GM18502 (cell line): ENCODE results near the gene SCG3.

Source experiments
- ATAC-seq: cut with Tn5 transposase; IDR thresholded peaks from one replicate; pipeline ENCODE4 v1.9.1; 2021; ENCODE audit warnings: mild to moderate bottlenecking; ENCODE audit not compliant: unreplicated experiment, poor library complexity

The SCG3 gene

DNA sequence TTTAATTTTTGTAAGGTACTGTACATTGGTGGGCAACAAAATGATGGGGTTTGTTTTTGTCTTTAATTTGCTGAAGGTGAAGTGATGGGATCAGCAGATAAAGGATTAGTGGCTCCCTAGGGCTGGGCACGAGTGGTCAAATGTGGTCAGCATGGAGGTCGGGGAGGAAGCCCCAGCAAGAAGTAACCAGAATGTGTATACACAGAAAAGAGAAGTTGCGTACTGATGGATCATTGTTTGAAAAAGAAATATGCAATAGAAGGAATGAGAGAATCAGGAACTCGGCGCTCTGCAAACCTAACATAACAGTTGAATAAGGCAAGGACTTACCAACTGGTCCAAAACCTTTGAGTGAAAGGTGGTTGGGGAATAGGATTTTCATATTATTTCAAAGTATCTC lies 71.6 kb downstream of the SCG3 start:
- ATAC-seq = no peak

DNA sequence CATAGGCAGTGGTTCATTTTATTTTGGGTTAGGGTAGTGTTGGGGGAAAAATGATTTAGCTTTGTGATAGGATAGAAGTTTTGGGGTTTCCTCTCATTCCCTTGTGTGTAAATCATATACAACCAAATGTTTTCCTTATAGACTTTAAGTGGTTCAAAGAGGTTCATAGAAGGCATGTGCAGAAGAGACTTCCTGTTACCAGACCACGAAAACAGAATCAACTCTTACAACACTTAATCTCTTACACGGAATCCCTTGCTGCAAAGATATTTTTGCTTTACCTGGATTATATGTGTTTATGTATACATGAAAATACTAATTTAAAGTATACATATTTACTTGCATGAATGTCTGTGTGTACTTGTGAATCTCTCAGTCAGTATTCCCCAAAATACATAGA lies 73.0 kb downstream of the SCG3 start:
- ATAC-seq = no peak

DNA sequence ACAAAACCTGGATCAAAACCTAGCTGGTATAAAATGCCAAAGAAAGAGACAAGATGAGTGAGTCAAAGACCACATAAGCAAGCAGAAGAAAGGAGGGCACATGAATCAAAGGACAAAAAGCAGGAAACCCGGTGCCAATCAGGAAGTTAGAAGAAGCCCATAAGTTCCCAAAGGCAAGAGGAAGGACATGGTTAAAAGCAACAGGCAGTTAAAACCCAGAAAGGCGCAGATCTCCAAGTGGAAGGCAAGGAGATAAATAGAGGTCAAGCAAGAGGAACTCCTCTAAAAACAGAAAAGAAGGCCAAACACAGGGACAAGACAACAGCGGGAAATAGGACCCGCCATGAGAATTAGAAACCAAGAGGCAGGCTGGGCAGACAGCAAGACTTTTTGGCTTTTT lies 74.5 kb downstream of the SCG3 start:
- no peak for ATAC-seq

DNA sequence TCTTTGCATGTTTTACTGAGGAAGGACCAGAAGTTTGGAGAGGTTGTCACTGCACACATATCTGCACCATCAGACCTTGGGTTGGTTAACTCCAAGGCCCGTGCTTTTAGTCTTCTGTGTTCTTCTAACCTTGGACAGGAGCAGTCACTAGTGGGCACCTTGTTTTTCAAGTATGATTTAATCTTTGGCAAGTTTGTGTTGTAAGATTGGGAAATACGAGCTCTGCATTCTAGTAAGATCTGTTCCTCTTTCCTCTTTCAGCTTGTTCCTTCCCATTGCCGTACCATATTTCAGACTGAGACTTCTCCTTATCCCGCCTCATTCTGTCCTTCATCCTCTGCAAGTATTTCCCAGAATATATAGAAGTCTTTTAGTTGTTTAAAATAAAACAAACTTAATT lies 75.2 kb downstream of the SCG3 start:
- no peak for ATAC-seq

DNA sequence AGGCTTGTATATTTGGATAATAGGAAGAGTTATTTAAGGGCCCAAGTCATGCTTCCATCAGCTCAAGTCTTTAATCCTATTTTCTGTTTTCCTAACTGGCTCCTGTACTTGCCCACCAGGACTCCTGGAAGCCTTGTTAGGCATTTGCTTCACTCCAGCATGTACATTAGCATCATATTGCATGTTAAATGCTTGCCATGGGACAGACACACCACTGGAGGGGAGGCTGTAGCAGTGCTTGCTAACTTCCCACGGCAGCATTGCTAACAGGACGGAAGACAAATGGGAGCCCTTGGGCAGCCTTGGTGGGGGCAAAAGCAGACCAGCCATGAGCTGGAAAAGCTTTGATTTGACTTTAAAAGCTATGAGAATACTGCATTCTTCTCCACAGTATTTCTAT lies 76.1 kb downstream of the SCG3 start:
- ATAC-seq = no peak

DNA sequence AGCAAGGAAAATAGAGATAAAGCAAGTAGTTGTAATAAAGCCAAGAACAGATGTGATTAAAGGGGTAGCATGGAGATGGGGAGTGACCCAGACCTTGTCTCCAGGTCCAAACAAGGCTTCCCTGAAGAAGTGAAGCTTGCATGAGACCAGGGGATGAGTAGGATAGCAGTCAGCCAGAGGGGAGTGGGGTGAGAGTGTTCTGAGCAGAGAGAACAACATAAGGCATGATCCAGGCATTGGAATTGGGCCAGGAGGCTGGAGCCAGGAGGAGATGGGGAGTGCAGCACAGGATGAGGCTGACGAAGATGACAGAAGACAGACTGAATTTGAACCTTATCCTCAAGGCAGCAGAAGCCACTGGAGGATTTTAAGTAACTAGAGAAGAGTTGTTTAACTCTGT lies 77.3 kb downstream of the SCG3 start:
- ATAC-seq = no peak

DNA sequence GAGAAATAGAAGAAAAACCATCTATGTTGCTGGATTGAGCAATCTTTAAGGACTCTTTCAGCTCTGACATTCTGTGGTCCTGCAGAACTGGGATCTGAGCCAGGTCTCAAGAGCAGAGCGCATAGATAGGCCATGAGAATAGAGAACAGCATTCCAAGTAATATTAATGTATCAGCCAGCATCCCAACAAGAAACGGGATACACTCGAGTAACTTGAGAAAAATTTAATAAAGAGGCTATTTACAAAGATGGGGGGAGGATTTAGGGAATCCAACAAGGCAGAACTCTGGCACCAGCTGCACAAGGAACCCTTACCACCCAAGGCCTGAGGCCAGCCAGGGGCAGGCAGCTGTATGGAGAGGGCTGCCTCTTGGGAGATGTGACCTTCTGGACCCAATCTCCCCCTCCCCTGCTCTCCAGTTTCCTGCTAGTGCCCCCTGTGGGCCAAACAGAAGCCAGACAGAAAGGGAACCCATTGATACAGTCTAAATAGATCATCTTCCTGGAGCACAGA lies 78.3 kb downstream of the SCG3 start:
- no peak for ATAC-seq

DNA sequence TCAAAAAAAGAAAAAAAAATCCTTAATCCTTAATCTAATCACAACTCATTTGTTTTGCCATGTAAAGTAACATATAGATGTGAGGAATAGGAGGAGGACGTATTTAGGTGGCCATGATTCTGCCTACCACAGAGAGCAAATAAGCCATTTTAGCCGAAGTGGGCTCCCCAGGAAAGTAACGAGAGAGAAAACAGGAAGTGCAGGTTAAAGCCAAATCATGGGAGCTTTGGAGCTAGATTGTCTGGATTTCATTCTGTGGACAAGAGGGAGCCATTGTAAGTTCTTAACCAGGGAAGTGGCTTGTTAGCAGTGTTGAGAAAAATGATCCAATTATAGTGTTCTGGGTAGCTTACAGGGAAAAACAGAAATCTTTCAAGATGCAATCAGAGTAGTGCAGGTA lies 79.5 kb downstream of the SCG3 start:
- ATAC-seq = no peak

DNA sequence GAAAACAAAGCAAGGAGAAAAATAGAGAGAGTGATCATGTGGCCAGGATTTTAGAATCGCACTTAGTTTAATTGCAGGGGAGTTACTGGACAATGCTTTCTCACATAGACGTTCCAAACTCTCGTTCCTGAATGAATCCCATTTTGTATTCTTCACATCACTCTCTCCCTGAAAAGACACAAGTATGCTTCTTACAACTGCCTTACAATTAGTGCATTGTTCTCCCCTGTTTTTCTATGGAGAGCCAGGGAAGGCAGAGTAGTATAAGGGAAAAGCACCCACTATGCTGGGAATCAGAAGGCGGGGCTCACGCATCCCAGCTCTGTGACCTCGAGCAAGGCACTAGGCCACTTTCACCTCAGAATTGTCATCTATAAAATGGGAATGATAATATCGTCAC lies 84.4 kb downstream of the SCG3 start:
- ATAC-seq = no peak

DNA sequence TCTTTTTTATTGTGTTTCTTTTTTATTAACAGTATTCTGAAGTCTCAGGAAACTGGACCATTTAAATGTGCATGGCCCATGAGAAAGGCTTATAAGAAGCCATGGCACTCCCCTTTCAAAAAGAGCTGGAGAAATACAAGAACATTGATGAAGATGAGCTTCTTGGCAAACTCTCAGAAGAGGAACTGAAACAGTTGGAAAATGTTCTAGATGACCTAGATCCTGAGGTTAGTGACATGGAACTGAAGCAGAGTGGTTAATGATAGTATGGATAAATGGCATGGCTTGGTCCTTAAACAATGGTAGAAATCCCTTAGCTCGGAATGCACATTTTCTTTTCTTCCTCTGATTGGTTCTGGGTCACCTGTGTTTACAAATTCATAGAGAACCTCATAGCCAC lies 85.0 kb downstream of the SCG3 start:
- no peak for ATAC-seq

DNA sequence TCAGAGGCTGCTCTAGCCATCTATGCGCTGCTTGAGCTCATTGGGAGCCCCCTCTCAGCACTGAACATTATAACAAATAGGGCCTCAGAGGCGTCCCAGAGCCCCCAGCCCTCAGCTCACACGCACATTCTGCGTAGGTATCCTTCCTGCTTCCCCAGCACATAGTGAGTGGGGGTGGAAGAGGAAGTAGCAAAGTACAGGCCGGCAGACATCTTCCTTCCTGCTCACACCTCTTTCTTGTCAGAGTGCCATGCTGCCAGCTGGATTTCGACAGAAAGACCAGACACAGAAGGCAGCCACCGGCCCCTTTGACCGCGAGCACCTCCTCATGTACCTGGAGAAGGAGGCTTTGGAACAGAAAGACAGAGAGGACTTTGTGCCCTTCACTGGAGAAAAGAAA lies 86.7 kb downstream of the SCG3 start:
- no peak for ATAC-seq
